ENCODE measurements around the gene C1RL. TPM values are rescaled to one million over a fixed set of nuclear protein-coding genes. Genes with fewer than 3 reads are reported as not detected.

Gene C1RL
- total RNA-seq, 1 experiment from 2014 or later = 2.4 TPM

DNA sequence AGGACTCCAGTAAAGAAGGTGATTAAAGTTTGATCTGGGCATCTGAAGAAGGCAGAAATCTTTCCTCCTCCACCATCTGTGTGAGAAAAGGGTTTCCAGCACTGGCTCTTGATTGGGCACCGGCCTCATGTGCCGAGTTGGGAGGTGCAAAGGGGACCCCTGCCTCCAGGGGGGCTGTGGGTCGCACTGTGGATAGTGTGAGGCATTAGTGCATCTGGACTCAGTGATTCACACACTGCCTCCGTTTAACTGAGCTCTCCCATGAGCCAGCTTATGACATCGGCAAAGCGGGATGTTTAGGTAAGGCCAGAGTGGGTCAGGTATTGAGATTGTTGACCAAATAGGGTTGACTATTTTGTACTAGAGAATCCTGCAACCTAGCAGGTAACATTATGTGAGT lies 39.6 kb downstream of the C1RL start:
- CTCF ChIA-PET = no interaction called here
- no TSS peak for BruUV-seq (replicated peaks)
- no peak for TF ChIP-seq EZH2 (IDR thresholded peaks at IDR 0.05; ENCODE audit: borderline replicate concordance, low read depth, low read length, poor library complexity, severe bottlenecking)
- TF ChIP-seq, protein P1, sequence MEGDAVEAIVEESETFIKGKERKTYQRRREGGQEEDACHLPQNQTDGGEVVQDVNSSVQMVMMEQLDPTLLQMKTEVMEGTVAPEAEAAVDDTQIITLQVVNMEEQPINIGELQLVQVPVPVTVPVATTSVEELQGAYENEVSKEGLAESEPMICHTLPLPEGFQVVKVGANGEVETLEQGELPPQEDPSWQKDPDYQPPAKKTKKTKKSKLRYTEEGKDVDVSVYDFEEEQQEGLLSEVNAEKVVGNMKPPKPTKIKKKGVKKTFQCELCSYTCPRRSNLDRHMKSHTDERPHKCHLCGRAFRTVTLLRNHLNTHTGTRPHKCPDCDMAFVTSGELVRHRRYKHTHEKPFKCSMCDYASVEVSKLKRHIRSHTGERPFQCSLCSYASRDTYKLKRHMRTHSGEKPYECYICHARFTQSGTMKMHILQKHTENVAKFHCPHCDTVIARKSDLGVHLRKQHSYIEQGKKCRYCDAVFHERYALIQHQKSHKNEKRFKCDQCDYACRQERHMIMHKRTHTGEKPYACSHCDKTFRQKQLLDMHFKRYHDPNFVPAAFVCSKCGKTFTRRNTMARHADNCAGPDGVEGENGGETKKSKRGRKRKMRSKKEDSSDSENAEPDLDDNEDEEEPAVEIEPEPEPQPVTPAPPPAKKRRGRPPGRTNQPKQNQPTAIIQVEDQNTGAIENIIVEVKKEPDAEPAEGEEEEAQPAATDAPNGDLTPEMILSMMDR (conservative IDR thresholded peaks at IDR 0.05; ENCODE audit: low read depth, low read length) = no peak
- Histone ChIP-seq H3K9me3 (ENCODE audit: low read depth, low read length, poor library complexity, severe bottlenecking) (no peaks in the 10 kb centered on the region), H3K27me3 (replicated peaks; ENCODE audit: insufficient read depth, low read depth, low read length, poor library complexity) (no peaks in the 10 kb centered on the region), H3K4me1 (ENCODE audit: insufficient read depth, low read length, poor library complexity, severe bottlenecking) (no peaks in the 10 kb centered on the region), H3K27ac (ENCODE audit: low read depth, low read length, poor library complexity, severe bottlenecking) (no peak overlapping the region), H3K36me3 (ENCODE audit: insufficient read depth, low read length, poor library complexity, severe bottlenecking) (no peaks in the 10 kb centered on the region), H3K4me3 (ENCODE audit: low read depth, low read length, poor library complexity, severe bottlenecking) (no peak overlapping the region)
- POLR2A ChIA-PET (ENCODE audit: low non-redundant PET) = no interaction called here
- intact Hi-C loops (cut with micrococcal nuclease; ENCODE audit: unreplicated experiment) = no loop called here
- DNase-seq (ENCODE audit: low spot score) = no peak

DNA sequence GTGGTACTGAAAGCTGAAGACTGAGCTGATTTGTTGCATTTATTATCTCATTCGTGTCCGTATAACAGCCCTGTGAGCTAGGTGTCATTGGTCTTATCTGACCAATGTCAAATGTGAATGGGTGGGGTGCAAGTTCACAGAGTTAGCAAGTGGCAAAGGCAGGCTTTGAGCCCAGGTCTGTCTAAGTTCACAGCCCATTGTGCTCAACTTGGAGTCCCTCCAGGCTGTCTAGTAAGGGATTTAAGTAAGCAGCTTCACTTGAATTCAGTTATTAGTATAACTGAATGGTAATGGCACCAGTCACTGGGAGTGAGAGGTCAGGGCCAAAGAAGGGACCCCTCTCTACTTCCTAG lies 40.0 kb downstream of the C1RL start:
- CTCF ChIA-PET = no interaction called here

DNA sequence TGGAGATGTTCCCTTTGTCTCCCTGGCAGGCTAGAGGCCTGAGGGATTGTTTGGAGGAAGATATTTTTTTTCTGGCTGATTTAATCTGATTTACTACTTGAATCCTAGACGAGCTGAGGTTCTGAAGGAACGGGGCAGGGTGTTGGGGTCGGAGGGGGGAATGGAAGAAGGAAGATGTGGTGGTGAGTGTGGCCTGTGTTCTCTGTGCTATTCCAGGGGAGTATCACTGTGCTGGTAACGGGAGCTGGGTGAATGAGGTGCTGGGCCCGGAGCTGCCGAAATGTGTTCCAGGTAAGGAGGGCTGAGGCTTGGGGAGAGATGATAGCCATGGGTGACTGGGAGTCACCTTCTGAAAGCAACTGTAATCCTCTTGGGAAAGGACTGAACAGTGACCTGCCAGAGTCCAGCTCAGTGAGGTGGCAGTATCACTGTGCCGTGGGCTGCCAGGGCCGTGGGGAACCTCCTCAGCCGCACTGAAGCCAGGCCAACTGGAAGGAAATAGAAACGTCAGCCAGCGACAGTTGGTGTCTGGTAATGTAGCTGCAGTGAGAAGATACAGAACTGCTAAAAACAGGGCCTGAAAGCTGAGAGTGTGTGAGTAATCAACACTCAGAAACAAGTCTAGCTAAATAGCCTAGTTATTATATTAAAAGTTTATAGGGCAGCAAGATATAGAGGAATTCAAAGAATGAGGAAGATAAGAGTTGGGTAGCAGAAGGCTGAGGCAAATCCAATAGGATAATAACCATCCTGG lies 40.6 kb downstream of the C1RL start:
- TF ChIP-seq, protein P1 (conservative IDR thresholded peaks at IDR 0.05; ENCODE audit: low read depth, low read length) = no peak
- TF ChIP-seq EZH2 (IDR thresholded peaks at IDR 0.05; ENCODE audit: borderline replicate concordance, low read depth, low read length, poor library complexity, severe bottlenecking) = no peak
- ChIA-PET CTCF (no interaction called here), POLR2A (ENCODE audit: low non-redundant PET) (no interaction called here)
- Histone ChIP-seq H3K9me3 (ENCODE audit: low read depth, low read length, poor library complexity, severe bottlenecking) (no peaks in the 10 kb centered on the region), H3K27me3 (replicated peaks; ENCODE audit: insufficient read depth, low read depth, low read length, poor library complexity) (no peaks in the 10 kb centered on the region), H3K4me3 (ENCODE audit: low read depth, low read length, poor library complexity, severe bottlenecking) (no peak overlapping the region), H3K4me1 (ENCODE audit: insufficient read depth, low read length, poor library complexity, severe bottlenecking) (no peaks in the 10 kb centered on the region), H3K36me3 (ENCODE audit: insufficient read depth, low read length, poor library complexity, severe bottlenecking) (no peaks in the 10 kb centered on the region), H3K27ac (ENCODE audit: low read depth, low read length, poor library complexity, severe bottlenecking) (no peak overlapping the region)
- no TSS peak for BruUV-seq (replicated peaks)
- no peak for DNase-seq (ENCODE audit: low spot score)
- intact Hi-C loops (cut with micrococcal nuclease; ENCODE audit: unreplicated experiment) = no loop called here

More for the DNA sequence above, 40.0 kb downstream of the C1RL start:
- no peak for TF ChIP-seq EZH2 (IDR thresholded peaks at IDR 0.05; ENCODE audit: borderline replicate concordance, low read depth, low read length, poor library complexity, severe bottlenecking)
- TF ChIP-seq, protein P1 (conservative IDR thresholded peaks at IDR 0.05; ENCODE audit: low read depth, low read length) = no peak
- no peaks in the 10 kb centered on the region for H3K36me3 ChIP-seq (ENCODE audit: insufficient read depth, low read length, poor library complexity, severe bottlenecking)
- intact Hi-C loops (cut with micrococcal nuclease; ENCODE audit: unreplicated experiment) = no loop called here
- H3K4me1 ChIP-seq (ENCODE audit: insufficient read depth, low read length, poor library complexity, severe bottlenecking) = no peaks in the 10 kb centered on the region
- BruUV-seq (replicated peaks) = no TSS peak
- no peaks in the 10 kb centered on the region for H3K27me3 ChIP-seq (replicated peaks; ENCODE audit: insufficient read depth, low read depth, low read length, poor library complexity)
- H3K27ac ChIP-seq (ENCODE audit: low read depth, low read length, poor library complexity, severe bottlenecking) = no peak overlapping the region
- no peaks in the 10 kb centered on the region for H3K9me3 ChIP-seq (ENCODE audit: low read depth, low read length, poor library complexity, severe bottlenecking)
- no peak for DNase-seq (ENCODE audit: low spot score)
- POLR2A ChIA-PET (ENCODE audit: low non-redundant PET) = no interaction called here
- H3K4me3 ChIP-seq (ENCODE audit: low read depth, low read length, poor library complexity, severe bottlenecking) = no peak overlapping the region

Data from A673 (cell line).